Spleen (tissue), 7 donors: ENCODE data around the gene GRIA1.

Experiments used
- CTCF ChIP-seq, 11 experiments: fragments of 200-600 bp in 7 of 11; fragments of 450-650 bp in 4 of 11; sonication (generic) in 4 of 11; IDR thresholded peaks in 8 of 11; conservative IDR thresholded peaks in 3 of 11; 1 replicate in 7 of 11; 2 replicates in 4 of 11; pipeline versions ENCODE4 v1.4.0 to v1.8.0; 2016 to 2021; ENCODE audit warnings: antibody characterized with exemption in 11 of 11, inconsistent platforms in 4 of 11, mild to moderate bottlenecking in 1 of 11
- POLR2A ChIP-seq, 3 donors: fragments of 450-650 bp; IDR thresholded peaks; one replicate each; pipeline ENCODE4 v1.5.1; 2017; ENCODE audit warnings: antibody characterized with exemption in 3 of 3, mild to moderate bottlenecking in 1 of 3
- POLR2AphosphoS5 ChIP-seq, 3 donors: sonication (generic); formaldehyde crosslinking; IDR thresholded peaks; one replicate each; pipeline ENCODE4 v1.5.1; 2017; ENCODE audit warnings: antibody characterized with exemption in 3 of 3
- donor health status: DM: no; HTN: no; CAD: no; lungs with moderate emphysema.
- donor health status: DM: no; HTN: no; CAD: no.
- donor health status: DM: no; HTN: no; CAD: no.

- no peak for TF ChIP-seq POLR2A (IDR thresholded peaks at IDR 0.05)
- TF ChIP-seq POLR2AphosphoS5 (IDR thresholded peaks at IDR 0.05): no peak
- no peak for TF ChIP-seq CTCF (IDR thresholded peaks at IDR 0.05 in 8 of 11, conservative IDR thresholded peaks at IDR 0.05 in 3 of 11)
Observed at GRCh38 chr5:153515301-153515700, 24.8 kb downstream of the GRIA1 start.
